Vagina (tissue), 2 donors: ENCODE results near the gene GJC3. TPM values are rescaled to one million over a fixed set of nuclear protein-coding genes. Genes with fewer than 3 reads are reported as not detected.
"Not testable (repeated sequence)": the region's sequence is repeated elsewhere in the genome, so short reads cannot be mapped to it uniquely, and the experiment has no call there.

ENCODE experiments used
- DNase-seq, 2 donors: peaks; one replicate each; pipeline ENCODE4 v3.0.0-alpha.2; 2017; ENCODE audit errors: extremely low spot score in 2 of 2
- H3K27ac ChIP-seq: fragments of 200-600 bp; sonication (generic); one replicate; pipeline ENCODE4 v1.5.1; 2019
- H3K27me3 ChIP-seq: fragments of 200-600 bp; sonication (generic); one replicate; pipeline ENCODE4 v1.5.1; 2019
- H3K36me3 ChIP-seq, 2 donors: fragments of 200-600 bp; sonication (generic); one replicate each; pipeline ENCODE4 v1.5.1; 2017 to 2019
- H3K4me1 ChIP-seq: fragments of 200-600 bp; sonication (generic); one replicate; pipeline ENCODE4 v1.5.1; 2019
- H3K4me3 ChIP-seq, 2 donors: fragments of 200-600 bp; sonication (generic); 1 replicate in 1 of 2; 2 replicates in 1 of 2; pipeline ENCODE4 v1.5.1; 2016 to 2019
- H3K9me3 ChIP-seq: fragments of 200-600 bp; sonication (generic); one replicate; pipeline ENCODE4 v1.5.1; 2019
- CTCF ChIP-seq, 3 experiments: fragments of 450-650 bp in 2 of 3; fragments of 200-600 bp in 1 of 3; sonication (generic) in 1 of 3; IDR thresholded peaks; one replicate each; pipeline ENCODE4 v1.5.1; 2017 to 2019; ENCODE audit warnings: antibody characterized with exemption in 3 of 3, mild to moderate bottlenecking in 2 of 3, moderate library complexity in 2 of 3
- POLR2A ChIP-seq, 2 donors: fragments of 450-650 bp; IDR thresholded peaks; one replicate each; pipeline ENCODE4 v1.6.1; 2017; ENCODE audit warnings: antibody characterized with exemption in 2 of 2, mild to moderate bottlenecking in 2 of 2, moderate library complexity in 2 of 2
- POLR2AphosphoS5 ChIP-seq, 2 donors: sonication (generic); formaldehyde crosslinking; IDR thresholded peaks; one replicate each; pipeline ENCODE4 v1.9.0; 2017; ENCODE audit warnings: antibody characterized with exemption in 2 of 2, mild to moderate bottlenecking in 2 of 2, low read depth in 1 of 2; ENCODE audit not compliant: insufficient read depth in 1 of 2
- intact Hi-C: fragments of 100-400 bp; cut with DNase I; formaldehyde crosslinking; loops from one replicate; pipeline ENCODE4 v1.15.1; 2023
- total RNA-seq: library from RNA; depleted of rRNA; stranded (reverse); fragments of >200 nt; gene quantifications from one replicate; pipeline ENCODE4 v1.2.3, GENCODE V29; 2016

Gene GJC3
- total RNA-seq, 1 donor from 2014 or later: not detected

DNA sequence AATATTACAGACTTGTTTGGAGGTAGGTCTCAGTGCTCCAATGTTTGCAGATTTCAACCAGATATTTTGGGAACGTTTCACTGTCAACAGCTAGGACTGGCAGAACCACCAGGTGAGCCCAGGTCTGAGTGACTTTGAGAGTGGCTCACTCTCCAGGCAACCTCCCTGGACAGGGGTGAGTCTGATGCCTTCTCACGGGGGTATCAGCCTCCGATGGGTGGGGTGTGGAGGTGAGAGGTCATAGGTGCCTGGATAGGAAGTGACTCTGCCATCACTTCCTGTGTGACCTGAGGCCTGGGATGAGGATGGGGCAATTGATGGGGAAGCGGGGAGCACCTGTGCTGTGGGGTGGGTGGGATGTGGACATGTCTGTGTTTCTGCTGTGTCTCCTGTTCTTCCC is 41.8 kb upstream of the GJC3 start:
- intact Hi-C loops: no loop called here
- Histone ChIP-seq H3K4me1 (no peaks in the 10 kb centered on the region), H3K27me3 (no peaks in the 10 kb centered on the region), H3K36me3 (no peaks in the 10 kb centered on the region), H3K9me3 (no peaks in the 10 kb centered on the region), H3K4me3 (no peak overlapping the region), H3K27ac (no peak overlapping the region)
- no peak for DNase-seq
- TF ChIP-seq POLR2A (IDR thresholded peaks at IDR 0.05) (no peak), CTCF (IDR thresholded peaks at IDR 0.05) (no peak), POLR2AphosphoS5 (IDR thresholded peaks at IDR 0.05; ENCODE audit: insufficient read depth in 1 of 2, low read depth in 1 of 2) (no peak)

GRCh38 chr7:99969813-99970212 is 40.4 kb upstream of the GJC3 start:
- H3K9me3 ChIP-seq, H3K27ac ChIP-seq, DNase-seq, intact Hi-C loops, H3K36me3 ChIP-seq, H3K27me3 ChIP-seq, H3K4me1 ChIP-seq, H3K4me3 ChIP-seq: not testable (repeated sequence)

- H3K27me3 ChIP-seq: no peaks in the 10 kb centered on the region
- no peak overlapping the region for H3K27ac ChIP-seq
- no peak for DNase-seq
- H3K36me3 ChIP-seq: no peaks in the 10 kb centered on the region
- no peak overlapping the region for H3K4me3 ChIP-seq
- intact Hi-C loops: no loop called here
- no peaks in the 10 kb centered on the region for H3K9me3 ChIP-seq
- TF ChIP-seq CTCF (IDR thresholded peaks at IDR 0.05) (no peak), POLR2AphosphoS5 (IDR thresholded peaks at IDR 0.05; ENCODE audit: insufficient read depth in 1 of 2, low read depth in 1 of 2) (no peak), POLR2A (IDR thresholded peaks at IDR 0.05) (no peak)
- H3K4me1 ChIP-seq: no peaks in the 10 kb centered on the region
Observed at GRCh38 chr7:99969298-99969697, 39.9 kb upstream of the GJC3 start.

GRCh38 chr7:99958564-99959227 is 29.3 kb upstream of the GJC3 start:
- Histone ChIP-seq H3K4me3 (no peak overlapping the region), H3K27ac (no peak overlapping the region), H3K36me3 (no peaks in the 10 kb centered on the region), H3K9me3 (no peaks in the 10 kb centered on the region), H3K27me3 (no peaks in the 10 kb centered on the region), H3K4me1 (no peaks in the 10 kb centered on the region)
- intact Hi-C loops: no loop called here
- TF ChIP-seq CTCF (IDR thresholded peaks at IDR 0.05) (no peak), POLR2A (IDR thresholded peaks at IDR 0.05) (no peak), POLR2AphosphoS5 (IDR thresholded peaks at IDR 0.05; ENCODE audit: insufficient read depth in 1 of 2, low read depth in 1 of 2) (no peak)
- DNase-seq: no peak

DNA sequence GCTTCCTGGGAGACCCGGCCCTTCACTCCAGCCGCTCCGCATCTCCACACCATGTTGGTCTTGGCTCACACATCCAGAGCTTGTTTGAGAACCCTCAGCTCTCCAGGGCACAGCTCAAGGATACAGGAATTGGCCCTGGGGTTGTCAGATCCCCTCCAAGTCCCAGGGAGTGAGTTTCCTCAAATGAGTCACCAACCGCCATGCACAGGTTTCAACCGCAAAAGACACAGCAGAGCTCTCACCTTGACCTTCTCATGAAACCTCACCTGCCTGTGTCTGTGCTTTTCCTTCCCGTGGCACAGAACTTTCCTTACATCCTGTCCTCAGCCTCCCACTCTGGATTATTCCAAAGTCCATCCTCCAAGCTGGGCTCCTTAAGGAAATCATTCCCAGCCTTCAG is 25.8 kb upstream of the GJC3 start:
- H3K27ac ChIP-seq: no peak overlapping the region
- DNase-seq: no peak
- no peak overlapping the region for H3K4me3 ChIP-seq
- H3K27me3 ChIP-seq: no peaks in the 10 kb centered on the region
- no peaks in the 10 kb centered on the region for H3K36me3 ChIP-seq
- no peak for TF ChIP-seq CTCF (IDR thresholded peaks at IDR 0.05)
- no peak for TF ChIP-seq POLR2A (IDR thresholded peaks at IDR 0.05)
- TF ChIP-seq POLR2AphosphoS5 (IDR thresholded peaks at IDR 0.05; ENCODE audit: insufficient read depth in 1 of 2, low read depth in 1 of 2): no peak
- intact Hi-C loops: no loop called here
- no peaks in the 10 kb centered on the region for H3K4me1 ChIP-seq
- no peaks in the 10 kb centered on the region for H3K9me3 ChIP-seq

GRCh38 chr7:99954643-99955042 is 25.2 kb upstream of the GJC3 start:
- H3K4me3 ChIP-seq, H3K9me3 ChIP-seq, H3K27ac ChIP-seq, DNase-seq, H3K4me1 ChIP-seq, H3K36me3 ChIP-seq, H3K27me3 ChIP-seq, intact Hi-C loops: not testable (repeated sequence)
